ENCODE data around the gene TPK1. TPM values are rescaled to one million over a fixed set of nuclear protein-coding genes. Genes with fewer than 3 reads are reported as not detected.

Gene TPK1
- total and polyA plus RNA-seq, 4 donors, result 5.3 to 16.8 (median 15.9) TPM

GRCh38 chr7:144452064-144452463 lies 383.8 kb downstream of the TPK1 start:
- DNase-seq (no peak), ATAC-seq (ENCODE audit: insufficient read depth, low FRiP score) (no peak)
- peaks cover 0 to 4% (median 0%) of the 10 kb centered on the region in 4 donors for H3K36me3 ChIP-seq (ENCODE audit: control insufficient read depth in 4 of 4, insufficient read depth in 4 of 4, low read length in 4 of 4)
- H3K27me3 ChIP-seq (ENCODE audit: control insufficient read depth in 3 of 3, insufficient read depth in 3 of 3, low read length in 2 of 3), result no peaks in the 10 kb centered on the region
- TF ChIP-seq CTCF (IDR thresholded peaks at IDR 0.05; ENCODE audit: control extremely low read depth, extremely low read depth), result no peak
- peaks cover 0 to 2% (median 0%) of the 10 kb centered on the region in 4 donors for H3K9me3 ChIP-seq (ENCODE audit: control insufficient read depth in 4 of 4, insufficient read depth in 3 of 4, low read length in 3 of 4)
- peaks cover 0 to 1% (median 0%) of the 10 kb centered on the region in 5 donors for H3K4me1 ChIP-seq (ENCODE audit: control insufficient read depth in 5 of 5, insufficient read depth in 5 of 5, low read length in 5 of 5)
- 87 to 92% methylated on average over 5 of the region's 5 CpGs for WGBS, 2 donors
- no peak overlapping the region for H3K9ac ChIP-seq (ENCODE audit: insufficient read depth in 1 of 2, low read length in 2 of 2)
- H3K4me3 ChIP-seq, result no peak overlapping the region
- no peak overlapping the region for H3K27ac ChIP-seq (ENCODE audit: low read depth in 1 of 2, low read length in 1 of 2)

GRCh38 chr7:144445590-144445989 lies 390.3 kb downstream of the TPK1 start:
- H3K27ac ChIP-seq (ENCODE audit: low read depth in 1 of 2, low read length in 1 of 2), result no peak overlapping the region
- TF ChIP-seq CTCF (IDR thresholded peaks at IDR 0.05; ENCODE audit: control extremely low read depth, extremely low read depth), result no peak
- H3K4me1 ChIP-seq (ENCODE audit: control insufficient read depth in 5 of 5, insufficient read depth in 5 of 5, low read length in 5 of 5), result peaks cover 0 to 4% (median 0%) of the 10 kb centered on the region in 5 donors
- WGBS, 2 donors, result 67 to 100% methylated on average over 1 of the region's 1 CpG
- H3K9me3 ChIP-seq (ENCODE audit: control insufficient read depth in 4 of 4, insufficient read depth in 3 of 4, low read length in 3 of 4), result peaks cover 0 to 2% (median 0%) of the 10 kb centered on the region in 4 donors
- no peak overlapping the region for H3K9ac ChIP-seq (ENCODE audit: insufficient read depth in 1 of 2, low read length in 2 of 2)
- DNase-seq, result peak in 1 of 3 donors; percentile 16
- ATAC-seq (ENCODE audit: insufficient read depth, low FRiP score), result no peak
- no peaks in the 10 kb centered on the region for H3K27me3 ChIP-seq (ENCODE audit: control insufficient read depth in 3 of 3, insufficient read depth in 3 of 3, low read length in 2 of 3)
- H3K4me3 ChIP-seq, result no peak overlapping the region
- H3K36me3 ChIP-seq (ENCODE audit: control insufficient read depth in 4 of 4, insufficient read depth in 4 of 4, low read length in 4 of 4), result no peaks in the 10 kb centered on the region

GRCh38 chr7:144439717-144440205 lies 396.1 kb downstream of the TPK1 start:
- H3K4me1 ChIP-seq (ENCODE audit: control insufficient read depth in 5 of 5, insufficient read depth in 5 of 5, low read length in 5 of 5), result peaks cover 0 to 4% (median 0%) of the 10 kb centered on the region in 5 donors
- no peak overlapping the region for H3K4me3 ChIP-seq
- no peak overlapping the region for H3K9ac ChIP-seq (ENCODE audit: insufficient read depth in 1 of 2, low read length in 2 of 2)
- no peak for ATAC-seq (ENCODE audit: insufficient read depth, low FRiP score)
- WGBS, 2 donors, result 53 to 62% methylated on average over 5 of the region's 5 CpGs
- DNase-seq, result peak; percentile 14 to 35 (median 21)
- H3K36me3 ChIP-seq (ENCODE audit: control insufficient read depth in 4 of 4, insufficient read depth in 4 of 4, low read length in 4 of 4), result no peaks in the 10 kb centered on the region
- no peak overlapping the region for H3K27ac ChIP-seq (ENCODE audit: low read depth in 1 of 2, low read length in 1 of 2)
- no peaks in the 10 kb centered on the region for H3K9me3 ChIP-seq (ENCODE audit: control insufficient read depth in 4 of 4, insufficient read depth in 3 of 4, low read length in 3 of 4)
- no peaks in the 10 kb centered on the region for H3K27me3 ChIP-seq (ENCODE audit: control insufficient read depth in 3 of 3, insufficient read depth in 3 of 3, low read length in 2 of 3)
- TF ChIP-seq CTCF (IDR thresholded peaks at IDR 0.05; ENCODE audit: control extremely low read depth, extremely low read depth), result no peak

- H3K27ac ChIP-seq (ENCODE audit: low read depth in 1 of 2, low read length in 1 of 2), result no peak overlapping the region
- H3K36me3 ChIP-seq (ENCODE audit: control insufficient read depth in 4 of 4, insufficient read depth in 4 of 4, low read length in 4 of 4), result no peaks in the 10 kb centered on the region
- no peak overlapping the region for H3K4me3 ChIP-seq
- no peaks in the 10 kb centered on the region for H3K27me3 ChIP-seq (ENCODE audit: control insufficient read depth in 3 of 3, insufficient read depth in 3 of 3, low read length in 2 of 3)
- no peaks in the 10 kb centered on the region for H3K9me3 ChIP-seq (ENCODE audit: control insufficient read depth in 4 of 4, insufficient read depth in 3 of 4, low read length in 3 of 4)
- ATAC-seq (ENCODE audit: insufficient read depth, low FRiP score) (no peak), DNase-seq (no peak)
- peaks cover 0 to 4% (median 0%) of the 10 kb centered on the region in 5 donors for H3K4me1 ChIP-seq (ENCODE audit: control insufficient read depth in 5 of 5, insufficient read depth in 5 of 5, low read length in 5 of 5)
- 93 to 96% methylated on average over 3 of the region's 3 CpGs for WGBS, 2 donors
- TF ChIP-seq CTCF (IDR thresholded peaks at IDR 0.05; ENCODE audit: control extremely low read depth, extremely low read depth), result no peak
- no peak overlapping the region for H3K9ac ChIP-seq (ENCODE audit: insufficient read depth in 1 of 2, low read length in 2 of 2)
These were observed 397.1 kb downstream of the TPK1 start for GRCh38 chr7:144438759-144439158.

All from lung (tissue), 12 donors.